K562 (cell line): Measurements from ENCODE around the gene DCXR. TPM values are rescaled to one million over a fixed set of nuclear protein-coding genes. Genes with fewer than 3 reads are reported as not detected.

Experiments
- BHLHE40 ChIP-seq: IDR thresholded peaks from 2 replicates; pipeline ENCODE4 v1.6.1; 2011; ENCODE audit warnings: low read length, improper control_type of control experiment
- CTBP1 ChIP-seq: fragments of 450-650 bp; IDR thresholded peaks from 2 replicates; pipeline ENCODE4 v1.6.1; 2016; ENCODE audit warnings: borderline replicate concordance
- E2F5 ChIP-seq: sonication (generic); formaldehyde crosslinking; IDR thresholded peaks from 2 replicates; pipeline ENCODE4 v1.8.0; 2022; ENCODE audit warnings: mild to moderate bottlenecking, missing genetic modification reagents
- GATAD2B ChIP-seq: fragments of 450-650 bp; IDR thresholded peaks from 2 replicates; pipeline ENCODE4 v1.6.1; 2017; ENCODE audit warnings: mild to moderate bottlenecking, borderline replicate concordance
- NR4A1 ChIP-seq, 2 experiments: fragments of 250-450 bp in 1 of 2; fragments of 450-650 bp in 1 of 2; sonication (Bioruptor Pico) in 1 of 2; IDR thresholded peaks; 2 replicates each; pipeline versions ENCODE4 v1.4.0 to v1.6.1; 2016 to 2020; ENCODE audit warnings: mild to moderate bottlenecking in 2 of 2, missing compliant biosample characterization in 1 of 2, missing genetic modification characterization in 1 of 2, moderate library complexity in 1 of 2
- PHB ChIP-seq: fragments of 250-450 bp; sonication (Bioruptor Pico); IDR thresholded peaks from 2 replicates; pipeline ENCODE4 v1.5.0; 2021
- PPARD ChIP-seq: fragments of 250-450 bp; sonication (Bioruptor Pico); IDR thresholded peaks from 2 replicates; pipeline ENCODE4 v1.8.0; 2022; ENCODE audit warnings: inconsistent platforms, mild to moderate bottlenecking, moderate library complexity
- RBFOX2 ChIP-seq: fragments of 200-400 bp; formaldehyde crosslinking; IDR thresholded peaks from 2 replicates; pipeline ENCODE4 v1.6.1; 2017; ENCODE audit warnings: low read depth, mild to moderate bottlenecking, low read length, moderate library complexity
- SIN3A ChIP-seq, 2 experiments: fragments of 150-350 bp in 1 of 2; IDR thresholded peaks; 2 replicates each; pipeline ENCODE4 v1.6.1; 2011 to 2016; ENCODE audit warnings: borderline replicate concordance in 2 of 2, low read depth in 2 of 2, low read length in 2 of 2, mild to moderate bottlenecking in 2 of 2, moderate library complexity in 2 of 2; ENCODE audit not compliant: control insufficient read depth in 1 of 2
- TEAD1 ChIP-seq, 2 experiments: fragments of 450-650 bp in 1 of 2; sonication (generic) in 1 of 2; formaldehyde crosslinking; IDR thresholded peaks; 2 replicates each; pipeline versions ENCODE4 v1.4.0 to v1.8.0; 2020 to 2022; ENCODE audit warnings: mild to moderate bottlenecking in 2 of 2, missing genetic modification reagents in 1 of 2
- ZFPM2 ChIP-seq: fragments of 250-450 bp; sonication (Bioruptor Pico); IDR thresholded peaks from 2 replicates; pipeline ENCODE4 v1.5.1; 2022; ENCODE audit warnings: mild to moderate bottlenecking
- polyA plus RNA-seq, 8 experiments: library from polyadenylated mRNA; depleted of rRNA in 4 of 8; stranded (reverse) in 5 of 8; unstranded in 3 of 8; fragments of >200 nt; fragmentation: Nextera tagmentation in 2 of 8; fragmentation: Illumina TruSeq in 1 of 8; extraction: Ambion mirVana in 2 of 8; extraction: Trizol in 1 of 8; gene quantifications; 2 replicates each; pipeline versions ENCODE4 v1.2.1 to v1.2.3, GENCODE V29; 2011 to 2014; ENCODE audit warnings: inconsistent platforms in 1 of 8, missing spikeins in 1 of 8
- total RNA-seq, 7 experiments: library from RNA; depleted of rRNA in 6 of 7; stranded (reverse); fragments of >200 nt in 6 of 7; fragmentation: Illumina TruSeq in 2 of 7; extraction: Trizol in 2 of 7; gene quantifications; 2 replicates each; pipeline versions ENCODE4 v1.2.1 to v1.2.3, GENCODE V29; 2011 to 2021; ENCODE audit warnings: low replicate concordance in 1 of 7
- TF ChIP-seq, protein P1 (sequence below): conservative IDR thresholded peaks from 2 replicates; pipeline ENCODE4 v1.6.1; 2011; ENCODE audit warnings: low read depth, mild to moderate bottlenecking, low read length; ENCODE audit not compliant: control insufficient read depth
- TF ChIP-seq, protein P2 (sequence below): fragments of 450-650 bp; IDR thresholded peaks from 2 replicates; pipeline ENCODE4 v1.6.1; 2016; ENCODE audit warnings: mild to moderate bottlenecking, moderate library complexity

DCXR gene
- total and polyA plus RNA-seq, 9 of the 15 experiments (the other 6 are each of a cell fraction or from before 2014, with no cell fraction given): 21.3 to 274 (median 156) TPM

- TF ChIP-seq, protein P1, sequence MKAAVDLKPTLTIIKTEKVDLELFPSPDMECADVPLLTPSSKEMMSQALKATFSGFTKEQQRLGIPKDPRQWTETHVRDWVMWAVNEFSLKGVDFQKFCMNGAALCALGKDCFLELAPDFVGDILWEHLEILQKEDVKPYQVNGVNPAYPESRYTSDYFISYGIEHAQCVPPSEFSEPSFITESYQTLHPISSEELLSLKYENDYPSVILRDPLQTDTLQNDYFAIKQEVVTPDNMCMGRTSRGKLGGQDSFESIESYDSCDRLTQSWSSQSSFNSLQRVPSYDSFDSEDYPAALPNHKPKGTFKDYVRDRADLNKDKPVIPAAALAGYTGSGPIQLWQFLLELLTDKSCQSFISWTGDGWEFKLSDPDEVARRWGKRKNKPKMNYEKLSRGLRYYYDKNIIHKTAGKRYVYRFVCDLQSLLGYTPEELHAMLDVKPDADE: peak; percentile 23; the same call in 1 of the 2 replicates
- no peak for TF ChIP-seq PHB
- no peak for TF ChIP-seq TEAD1 (CRISPR knock-in tag; IDR thresholded peaks at IDR 0.05)
- TF ChIP-seq NR4A1 (CRISPR knock-in tag; IDR thresholded peaks at IDR 0.05): no peak
- no peak for TF ChIP-seq NR4A1 (tag; IDR thresholded peaks at IDR 0.05)
- peak; percentile 39 to 56; a peak in 2 of 4 replicates for TF ChIP-seq SIN3A (IDR thresholded peaks at IDR 0.05; ENCODE audit: borderline replicate concordance in 2 of 2, control insufficient read depth in 1 of 2, low read depth in 2 of 2, low read length in 2 of 2)
- TF ChIP-seq, protein P2, sequence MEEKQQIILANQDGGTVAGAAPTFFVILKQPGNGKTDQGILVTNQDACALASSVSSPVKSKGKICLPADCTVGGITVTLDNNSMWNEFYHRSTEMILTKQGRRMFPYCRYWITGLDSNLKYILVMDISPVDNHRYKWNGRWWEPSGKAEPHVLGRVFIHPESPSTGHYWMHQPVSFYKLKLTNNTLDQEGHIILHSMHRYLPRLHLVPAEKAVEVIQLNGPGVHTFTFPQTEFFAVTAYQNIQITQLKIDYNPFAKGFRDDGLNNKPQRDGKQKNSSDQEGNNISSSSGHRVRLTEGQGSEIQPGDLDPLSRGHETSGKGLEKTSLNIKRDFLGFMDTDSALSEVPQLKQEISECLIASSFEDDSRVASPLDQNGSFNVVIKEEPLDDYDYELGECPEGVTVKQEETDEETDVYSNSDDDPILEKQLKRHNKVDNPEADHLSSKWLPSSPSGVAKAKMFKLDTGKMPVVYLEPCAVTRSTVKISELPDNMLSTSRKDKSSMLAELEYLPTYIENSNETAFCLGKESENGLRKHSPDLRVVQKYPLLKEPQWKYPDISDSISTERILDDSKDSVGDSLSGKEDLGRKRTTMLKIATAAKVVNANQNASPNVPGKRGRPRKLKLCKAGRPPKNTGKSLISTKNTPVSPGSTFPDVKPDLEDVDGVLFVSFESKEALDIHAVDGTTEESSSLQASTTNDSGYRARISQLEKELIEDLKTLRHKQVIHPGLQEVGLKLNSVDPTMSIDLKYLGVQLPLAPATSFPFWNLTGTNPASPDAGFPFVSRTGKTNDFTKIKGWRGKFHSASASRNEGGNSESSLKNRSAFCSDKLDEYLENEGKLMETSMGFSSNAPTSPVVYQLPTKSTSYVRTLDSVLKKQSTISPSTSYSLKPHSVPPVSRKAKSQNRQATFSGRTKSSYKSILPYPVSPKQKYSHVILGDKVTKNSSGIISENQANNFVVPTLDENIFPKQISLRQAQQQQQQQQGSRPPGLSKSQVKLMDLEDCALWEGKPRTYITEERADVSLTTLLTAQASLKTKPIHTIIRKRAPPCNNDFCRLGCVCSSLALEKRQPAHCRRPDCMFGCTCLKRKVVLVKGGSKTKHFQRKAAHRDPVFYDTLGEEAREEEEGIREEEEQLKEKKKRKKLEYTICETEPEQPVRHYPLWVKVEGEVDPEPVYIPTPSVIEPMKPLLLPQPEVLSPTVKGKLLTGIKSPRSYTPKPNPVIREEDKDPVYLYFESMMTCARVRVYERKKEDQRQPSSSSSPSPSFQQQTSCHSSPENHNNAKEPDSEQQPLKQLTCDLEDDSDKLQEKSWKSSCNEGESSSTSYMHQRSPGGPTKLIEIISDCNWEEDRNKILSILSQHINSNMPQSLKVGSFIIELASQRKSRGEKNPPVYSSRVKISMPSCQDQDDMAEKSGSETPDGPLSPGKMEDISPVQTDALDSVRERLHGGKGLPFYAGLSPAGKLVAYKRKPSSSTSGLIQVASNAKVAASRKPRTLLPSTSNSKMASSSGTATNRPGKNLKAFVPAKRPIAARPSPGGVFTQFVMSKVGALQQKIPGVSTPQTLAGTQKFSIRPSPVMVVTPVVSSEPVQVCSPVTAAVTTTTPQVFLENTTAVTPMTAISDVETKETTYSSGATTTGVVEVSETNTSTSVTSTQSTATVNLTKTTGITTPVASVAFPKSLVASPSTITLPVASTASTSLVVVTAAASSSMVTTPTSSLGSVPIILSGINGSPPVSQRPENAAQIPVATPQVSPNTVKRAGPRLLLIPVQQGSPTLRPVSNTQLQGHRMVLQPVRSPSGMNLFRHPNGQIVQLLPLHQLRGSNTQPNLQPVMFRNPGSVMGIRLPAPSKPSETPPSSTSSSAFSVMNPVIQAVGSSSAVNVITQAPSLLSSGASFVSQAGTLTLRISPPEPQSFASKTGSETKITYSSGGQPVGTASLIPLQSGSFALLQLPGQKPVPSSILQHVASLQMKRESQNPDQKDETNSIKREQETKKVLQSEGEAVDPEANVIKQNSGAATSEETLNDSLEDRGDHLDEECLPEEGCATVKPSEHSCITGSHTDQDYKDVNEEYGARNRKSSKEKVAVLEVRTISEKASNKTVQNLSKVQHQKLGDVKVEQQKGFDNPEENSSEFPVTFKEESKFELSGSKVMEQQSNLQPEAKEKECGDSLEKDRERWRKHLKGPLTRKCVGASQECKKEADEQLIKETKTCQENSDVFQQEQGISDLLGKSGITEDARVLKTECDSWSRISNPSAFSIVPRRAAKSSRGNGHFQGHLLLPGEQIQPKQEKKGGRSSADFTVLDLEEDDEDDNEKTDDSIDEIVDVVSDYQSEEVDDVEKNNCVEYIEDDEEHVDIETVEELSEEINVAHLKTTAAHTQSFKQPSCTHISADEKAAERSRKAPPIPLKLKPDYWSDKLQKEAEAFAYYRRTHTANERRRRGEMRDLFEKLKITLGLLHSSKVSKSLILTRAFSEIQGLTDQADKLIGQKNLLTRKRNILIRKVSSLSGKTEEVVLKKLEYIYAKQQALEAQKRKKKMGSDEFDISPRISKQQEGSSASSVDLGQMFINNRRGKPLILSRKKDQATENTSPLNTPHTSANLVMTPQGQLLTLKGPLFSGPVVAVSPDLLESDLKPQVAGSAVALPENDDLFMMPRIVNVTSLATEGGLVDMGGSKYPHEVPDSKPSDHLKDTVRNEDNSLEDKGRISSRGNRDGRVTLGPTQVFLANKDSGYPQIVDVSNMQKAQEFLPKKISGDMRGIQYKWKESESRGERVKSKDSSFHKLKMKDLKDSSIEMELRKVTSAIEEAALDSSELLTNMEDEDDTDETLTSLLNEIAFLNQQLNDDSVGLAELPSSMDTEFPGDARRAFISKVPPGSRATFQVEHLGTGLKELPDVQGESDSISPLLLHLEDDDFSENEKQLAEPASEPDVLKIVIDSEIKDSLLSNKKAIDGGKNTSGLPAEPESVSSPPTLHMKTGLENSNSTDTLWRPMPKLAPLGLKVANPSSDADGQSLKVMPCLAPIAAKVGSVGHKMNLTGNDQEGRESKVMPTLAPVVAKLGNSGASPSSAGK: peak; percentile 81
- peak; percentile 44; the same call in 1 of the 2 replicates for TF ChIP-seq GATAD2B
- no peak for TF ChIP-seq ZFPM2 (CRISPR knock-in tag)
- TF ChIP-seq RBFOX2: peak; percentile 72
- no peak for TF ChIP-seq E2F5
- no peak for TF ChIP-seq BHLHE40
- TF ChIP-seq CTBP1: peak; percentile 83
- TF ChIP-seq PPARD (CRISPR knock-in tag): no peak
These were observed 5.4 kb downstream of the DCXR start (continued) for GRCh38 chr17:82031885-82032627.
